A172 (cell line): ENCODE data around the gene UBAC2. TPM values are rescaled to one million over a fixed set of nuclear protein-coding genes. Genes with fewer than 3 reads are reported as not detected.
A peak's percentile ranks its signal among the peaks of the same experiment; 100 is the strongest.
"Not testable (repeated sequence)": the region's sequence is repeated elsewhere in the genome, so short reads cannot be mapped to it uniquely, and the experiment has no call there.

ENCODE experiments used
- DNase-seq: peaks from one replicate; pipeline ENCODE4 v3.0.0-alpha.2; 2015; ENCODE audit warnings: low spot score
- total RNA-seq: library from RNA; depleted of rRNA; stranded (reverse); fragments of >200 nt; shearing (Covaris generic); gene quantifications from 2 replicates; pipeline ENCODE4 v1.2.3, GENCODE V29; 2014

Gene UBAC2
- total RNA-seq, 1 experiment from 2014 or later, result 42.2 TPM

GRCh38 chr13:99214232-99214631 lies 13.6 kb downstream of the UBAC2 start:
- no peak for DNase-seq

GRCh38 chr13:99214731-99215130 lies 14.1 kb downstream of the UBAC2 start:
- DNase-seq, result no peak

- no peak for DNase-seq
These were observed 14.7 kb downstream of the UBAC2 start for GRCh38 chr13:99215184-99215830.

- DNase-seq, result no peak
These were observed 16.9 kb downstream of the UBAC2 start for GRCh38 chr13:99217461-99218110.

GRCh38 chr13:99218126-99218525 lies 17.5 kb downstream of the UBAC2 start:
- no peak for DNase-seq

GRCh38 chr13:99218545-99218944 lies 17.9 kb downstream of the UBAC2 start:
- DNase-seq, result no peak

GRCh38 chr13:99218969-99219368 lies 18.3 kb downstream of the UBAC2 start:
- no peak for DNase-seq

GRCh38 chr13:99220199-99220935 lies 19.7 kb downstream of the UBAC2 start:
- no peak for DNase-seq

- DNase-seq, result no peak
These were observed 21.0 kb downstream of the UBAC2 start for GRCh38 chr13:99221567-99222239.

GRCh38 chr13:99223587-99223986 lies 22.9 kb downstream of the UBAC2 start:
- no peak for DNase-seq

GRCh38 chr13:99224021-99224420 lies 23.4 kb downstream of the UBAC2 start:
- DNase-seq, result no peak

GRCh38 chr13:99225078-99225477 lies 24.4 kb downstream of the UBAC2 start:
- no peak for DNase-seq

GRCh38 chr13:99226513-99226912 lies 25.9 kb downstream of the UBAC2 start:
- DNase-seq, result no peak

GRCh38 chr13:99227331-99227900 lies 26.8 kb downstream of the UBAC2 start:
- DNase-seq, result no peak

GRCh38 chr13:99227909-99228688 lies 27.4 kb downstream of the UBAC2 start:
- peak; percentile 10 for DNase-seq

- DNase-seq, result peak; percentile 84
These were observed 28.4 kb downstream of the UBAC2 start for GRCh38 chr13:99228737-99229691.

GRCh38 chr13:99230588-99230987 lies 29.9 kb downstream of the UBAC2 start:
- DNase-seq, result not testable (repeated sequence)

GRCh38 chr13:99230991-99231390 lies 30.3 kb downstream of the UBAC2 start:
- no peak for DNase-seq

GRCh38 chr13:99231721-99232120 lies 31.1 kb downstream of the UBAC2 start:
- no peak for DNase-seq
